Astrocyte (in vitro differentiated cells and primary cell): Measurements from ENCODE around the gene ING1. TPM values are rescaled to one million over a fixed set of nuclear protein-coding genes. Genes with fewer than 3 reads are reported as not detected.
"Not testable (repeated sequence)": the region's sequence is repeated elsewhere in the genome, so short reads cannot be mapped to it uniquely, and the experiment has no call there.

Experiments
- DNase-seq: peaks from one replicate; pipeline ENCODE4 v3.0.0-alpha.2; 2010; ENCODE audit warnings: low read depth
- FAIRE-seq: peaks from 2 replicates; lab custom pipeline; 2011; peaks lifted over from hg19 to GRCh38; lab: Jason Lieb, UNC
- H2AFZ ChIP-seq: 2 replicates; pipeline ENCODE4 v1.6.0; 2012; ENCODE audit warnings: low read depth, low read length, inconsistent platforms
- H3K27ac ChIP-seq: 2 replicates; pipeline ENCODE4 v1.5.1; 2011; ENCODE audit warnings: low read depth, low read length, inconsistent platforms
- H3K27me3 ChIP-seq: 2 replicates; pipeline ENCODE4 v1.6.0; 2011; ENCODE audit warnings: low read length, inconsistent platforms; ENCODE audit not compliant: insufficient read depth
- H3K36me3 ChIP-seq: 2 replicates; pipeline ENCODE4 v1.5.1; 2011; ENCODE audit warnings: low read length, inconsistent platforms; ENCODE audit not compliant: insufficient read depth
- H3K4me1 ChIP-seq: 2 replicates; pipeline ENCODE4 v1.5.1; 2011; ENCODE audit warnings: low read length, inconsistent platforms; ENCODE audit not compliant: insufficient read depth
- H3K4me2 ChIP-seq: 2 replicates; pipeline ENCODE4 v1.6.0; 2012; ENCODE audit warnings: low read length, inconsistent platforms
- H3K4me3 ChIP-seq: 2 replicates; pipeline ENCODE4 v1.5.1; 2011; ENCODE audit warnings: low read depth, mild to moderate bottlenecking, low read length, inconsistent platforms; ENCODE audit not compliant: insufficient read depth
- H3K79me2 ChIP-seq: 2 replicates; pipeline ENCODE4 v1.6.0; 2012; ENCODE audit warnings: mild to moderate bottlenecking, low read length, inconsistent platforms; ENCODE audit not compliant: insufficient read depth
- H3K9ac ChIP-seq: 2 replicates; pipeline ENCODE4 v1.6.0; 2012; ENCODE audit warnings: mild to moderate bottlenecking, low read length, inconsistent platforms
- H3K9me3 ChIP-seq: 2 replicates; pipeline ENCODE4 v1.5.1; 2012; ENCODE audit warnings: low read depth, mild to moderate bottlenecking, low read length, inconsistent platforms; ENCODE audit not compliant: insufficient read depth
- H4K20me1 ChIP-seq: 2 replicates; pipeline ENCODE4 v1.6.0; 2012; ENCODE audit warnings: low read length, inconsistent platforms; ENCODE audit not compliant: insufficient read depth
- H3K27ac Mint-ChIP-seq: one replicate; pipeline ENCODE4 v1.8.0; 2021; ENCODE audit warnings: mild to moderate bottlenecking, mixed read lengths; ENCODE audit not compliant: unreplicated experiment
- H3K27me3 Mint-ChIP-seq: one replicate; pipeline ENCODE4 v1.8.0; 2021; ENCODE audit warnings: low read depth, mixed read lengths; ENCODE audit not compliant: unreplicated experiment
- H3K36me3 Mint-ChIP-seq: one replicate; pipeline ENCODE4 v1.8.0; 2021; ENCODE audit warnings: low read depth, mixed read lengths; ENCODE audit not compliant: unreplicated experiment
- H3K4me1 Mint-ChIP-seq: one replicate; pipeline ENCODE4 v1.8.0; 2021; ENCODE audit warnings: low read depth, mixed read lengths; ENCODE audit not compliant: unreplicated experiment
- H3K4me3 Mint-ChIP-seq: one replicate; pipeline ENCODE4 v1.8.0; 2021; ENCODE audit warnings: mild to moderate bottlenecking, moderate library complexity, mixed read lengths; ENCODE audit not compliant: unreplicated experiment
- H3K9me3 Mint-ChIP-seq: one replicate; pipeline ENCODE4 v1.8.0; 2021; ENCODE audit warnings: mild to moderate bottlenecking, mixed read lengths; ENCODE audit not compliant: unreplicated experiment
- EZH2 ChIP-seq: IDR thresholded peaks from 2 replicates; pipeline ENCODE4 v1.6.1; 2012; ENCODE audit warnings: mild to moderate bottlenecking, low read length, inconsistent platforms; ENCODE audit not compliant: insufficient read depth
- total RNA-seq: library from RNA; stranded (reverse); gene quantifications from 2 replicates; pipeline ENCODE4 v1.2.1, GENCODE V29; 2021
- TF ChIP-seq, protein P1 (sequence below): IDR thresholded peaks from 2 replicates; pipeline ENCODE4 v1.5.1; 2011; ENCODE audit warnings: low read depth, mild to moderate bottlenecking, inconsistent platforms, low read length, moderate library complexity; ENCODE audit not compliant: insufficient read depth

The ING1 gene
- total RNA-seq, 1 donor from 2014 or later, result 11.8 TPM

DNA sequence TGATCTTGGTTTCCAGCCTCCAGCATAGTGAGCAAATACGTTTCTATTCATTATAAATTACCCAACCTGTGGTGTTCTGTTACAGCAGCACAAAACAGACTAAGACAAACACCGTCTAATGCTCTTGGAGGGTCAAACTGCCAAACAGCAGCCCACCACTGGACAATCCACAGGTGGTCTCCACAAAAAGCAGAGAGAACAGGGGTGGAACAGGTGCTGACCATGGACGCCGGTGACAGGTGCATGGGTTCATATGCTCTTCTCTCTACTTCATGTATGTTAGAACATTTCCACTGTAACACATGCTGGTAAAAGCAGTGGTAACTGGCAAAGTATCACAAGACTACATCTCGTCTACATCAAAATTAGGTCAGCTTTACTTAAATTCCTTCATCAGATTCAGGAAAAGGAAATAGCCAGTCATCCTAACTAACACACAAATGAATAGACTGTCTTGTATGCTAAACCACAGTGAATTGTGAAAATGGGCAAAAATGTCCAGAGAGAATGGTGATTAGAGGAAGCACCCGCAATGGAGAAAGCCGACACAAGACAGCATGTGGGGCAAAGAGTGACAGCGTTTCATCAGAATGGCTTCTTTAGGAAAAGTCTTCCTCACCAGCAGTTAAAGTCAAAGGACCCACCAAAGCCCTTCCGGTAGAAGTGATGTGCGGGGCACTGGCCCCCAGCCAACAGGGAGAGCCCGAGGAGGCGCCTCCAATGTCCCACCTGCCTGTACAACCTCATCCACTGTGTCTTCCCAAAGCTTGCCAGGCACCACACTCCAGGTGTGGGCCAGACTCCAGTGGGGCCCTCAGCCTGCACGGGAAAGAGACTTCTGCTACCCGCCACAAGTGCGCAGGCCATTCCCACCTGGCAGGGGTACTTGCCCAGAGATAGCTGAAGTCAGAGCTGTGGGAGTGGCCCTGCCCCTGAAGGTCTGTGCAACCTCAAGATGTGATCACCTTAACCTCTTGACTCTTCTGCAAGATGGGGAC is 14.1 kb upstream of the ING1 start:
- no peak for TF ChIP-seq EZH2
- TF ChIP-seq, protein P1, sequence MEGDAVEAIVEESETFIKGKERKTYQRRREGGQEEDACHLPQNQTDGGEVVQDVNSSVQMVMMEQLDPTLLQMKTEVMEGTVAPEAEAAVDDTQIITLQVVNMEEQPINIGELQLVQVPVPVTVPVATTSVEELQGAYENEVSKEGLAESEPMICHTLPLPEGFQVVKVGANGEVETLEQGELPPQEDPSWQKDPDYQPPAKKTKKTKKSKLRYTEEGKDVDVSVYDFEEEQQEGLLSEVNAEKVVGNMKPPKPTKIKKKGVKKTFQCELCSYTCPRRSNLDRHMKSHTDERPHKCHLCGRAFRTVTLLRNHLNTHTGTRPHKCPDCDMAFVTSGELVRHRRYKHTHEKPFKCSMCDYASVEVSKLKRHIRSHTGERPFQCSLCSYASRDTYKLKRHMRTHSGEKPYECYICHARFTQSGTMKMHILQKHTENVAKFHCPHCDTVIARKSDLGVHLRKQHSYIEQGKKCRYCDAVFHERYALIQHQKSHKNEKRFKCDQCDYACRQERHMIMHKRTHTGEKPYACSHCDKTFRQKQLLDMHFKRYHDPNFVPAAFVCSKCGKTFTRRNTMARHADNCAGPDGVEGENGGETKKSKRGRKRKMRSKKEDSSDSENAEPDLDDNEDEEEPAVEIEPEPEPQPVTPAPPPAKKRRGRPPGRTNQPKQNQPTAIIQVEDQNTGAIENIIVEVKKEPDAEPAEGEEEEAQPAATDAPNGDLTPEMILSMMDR, result no peak
- H3K79me2 ChIP-seq, result peaks cover 37% of the 10 kb centered on the region
- no peaks in the 10 kb centered on the region for H3K9me3 ChIP-seq
- peaks cover 41% of the 10 kb centered on the region for H4K20me1 ChIP-seq
- no peak overlapping the region for H3K9ac ChIP-seq
- Mint-ChIP-seq H3K9me3 (no peaks in the 10 kb centered on the region), H3K36me3 (peaks cover 22% of the 10 kb centered on the region), H3K4me3 (no peak overlapping the region), H3K27me3 (no peaks in the 10 kb centered on the region), H3K4me1 (peaks cover 12% of the 10 kb centered on the region), H3K27ac (no peak overlapping the region)
- no peak for FAIRE-seq
- peaks cover 14% of the 10 kb centered on the region for H3K4me1 ChIP-seq
- DNase-seq, result no peak
- H3K4me2 ChIP-seq, result no peak overlapping the region
- no peak overlapping the region for H3K27ac ChIP-seq
- H3K4me3 ChIP-seq, result no peak overlapping the region
- no peak overlapping the region for H2AFZ ChIP-seq
- H3K36me3 ChIP-seq, result peaks cover 27% of the 10 kb centered on the region
- H3K27me3 ChIP-seq, result no peaks in the 10 kb centered on the region

DNA sequence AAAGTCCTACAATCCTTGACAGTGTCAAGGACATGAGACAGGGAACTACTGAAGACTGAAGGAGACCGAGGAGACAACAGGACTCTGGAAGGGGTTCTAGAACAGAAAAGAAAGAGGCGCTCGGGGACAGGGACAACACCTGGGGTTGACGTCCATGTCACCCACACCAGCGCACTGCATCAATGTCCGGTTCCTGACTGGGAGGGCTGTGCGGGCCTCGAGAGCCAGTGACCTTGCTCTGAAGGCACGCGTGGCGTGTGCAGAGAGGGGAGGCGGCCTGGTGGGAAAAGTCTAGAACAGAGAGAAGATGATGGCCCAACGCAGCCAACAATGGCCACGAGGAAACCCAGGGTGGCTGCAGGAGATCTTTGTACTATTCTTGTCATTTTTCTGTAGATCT is 13.3 kb upstream of the ING1 start:
- FAIRE-seq (no peak), DNase-seq (no peak)
- Histone ChIP-seq H4K20me1 (peaks cover 41% of the 10 kb centered on the region), H3K27ac (no peak overlapping the region), H3K4me1 (peaks cover 21% of the 10 kb centered on the region), H3K9me3 (no peaks in the 10 kb centered on the region), H3K9ac (no peak overlapping the region), H3K4me2 (no peak overlapping the region), H3K79me2 (peaks cover 45% of the 10 kb centered on the region), H3K36me3 (peaks cover 27% of the 10 kb centered on the region), H3K27me3 (no peaks in the 10 kb centered on the region), H2AFZ (no peak overlapping the region), H3K4me3 (no peak overlapping the region)
- Mint-ChIP-seq H3K27me3 (no peaks in the 10 kb centered on the region), H3K27ac (no peak overlapping the region), H3K4me1 (peaks cover 14% of the 10 kb centered on the region), H3K36me3 (peaks cover 22% of the 10 kb centered on the region), H3K4me3 (no peak overlapping the region), H3K9me3 (no peaks in the 10 kb centered on the region)
- no peak for TF ChIP-seq EZH2
- TF ChIP-seq, protein P1, result no peak

DNA sequence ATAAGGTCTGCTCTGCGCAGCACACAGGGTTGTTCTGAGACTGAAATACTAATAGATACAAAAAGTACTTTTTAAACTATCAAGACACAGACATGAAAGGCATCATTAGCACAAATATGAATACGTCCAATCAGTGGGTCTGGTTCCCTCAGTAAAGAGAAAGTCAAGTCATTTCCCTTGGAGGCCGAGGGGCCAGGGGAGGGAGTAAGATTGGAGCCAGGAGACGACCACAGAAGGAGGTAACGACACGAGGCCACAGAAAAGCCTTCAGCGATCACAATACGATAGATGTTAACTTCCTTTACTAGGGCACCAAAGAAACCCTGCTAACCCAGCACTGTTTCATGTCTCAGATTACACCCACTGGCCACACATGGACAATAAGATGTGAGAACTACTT is 12.9 kb upstream of the ING1 start:
- no peaks in the 10 kb centered on the region for H3K27me3 Mint-ChIP-seq
- Histone ChIP-seq H2AFZ (no peak overlapping the region), H4K20me1 (peaks cover 41% of the 10 kb centered on the region), H3K27ac (no peak overlapping the region), H3K9me3 (no peaks in the 10 kb centered on the region), H3K4me2 (no peak overlapping the region), H3K36me3 (peaks cover 27% of the 10 kb centered on the region), H3K79me2 (peaks cover 49% of the 10 kb centered on the region), H3K9ac (no peak overlapping the region), H3K27me3 (no peaks in the 10 kb centered on the region), H3K4me1 (peaks cover 24% of the 10 kb centered on the region), H3K4me3 (no peak overlapping the region)
- H3K4me3 Mint-ChIP-seq, result no peak overlapping the region
- H3K36me3 Mint-ChIP-seq, result peaks cover 22% of the 10 kb centered on the region
- TF ChIP-seq, protein P1, result no peak
- TF ChIP-seq EZH2, result no peak
- no peak overlapping the region for H3K27ac Mint-ChIP-seq
- peaks cover 15% of the 10 kb centered on the region for H3K4me1 Mint-ChIP-seq
- FAIRE-seq (no peak), DNase-seq (no peak)
- H3K9me3 Mint-ChIP-seq, result no peaks in the 10 kb centered on the region

DNA sequence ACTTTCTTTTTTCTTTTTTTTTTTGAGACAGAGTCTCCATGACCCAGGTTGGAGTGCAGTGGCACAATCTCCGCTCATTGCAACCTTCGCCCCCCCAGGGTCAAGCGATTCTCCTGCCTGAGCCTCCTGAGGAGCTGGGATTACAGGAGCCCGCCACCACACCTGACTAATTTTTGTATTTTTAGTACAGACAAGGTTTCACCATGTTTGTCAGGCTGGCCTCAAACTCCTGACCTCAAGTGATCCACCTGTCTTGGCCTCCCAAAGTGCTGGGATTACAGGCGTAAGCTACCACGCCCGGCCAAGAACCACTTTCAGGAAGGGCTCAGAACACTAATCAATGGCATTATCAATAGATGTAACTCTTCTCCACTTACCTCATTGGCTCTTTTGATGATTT is 12.4 kb upstream of the ING1 start:
- peaks cover 24% of the 10 kb centered on the region for H3K4me1 ChIP-seq
- H3K9ac ChIP-seq, H3K27me3 Mint-ChIP-seq, H3K27ac ChIP-seq, FAIRE-seq, H3K9me3 ChIP-seq, H3K4me3 Mint-ChIP-seq, H3K27ac Mint-ChIP-seq, H3K4me3 ChIP-seq, H3K9me3 Mint-ChIP-seq, H2AFZ ChIP-seq, H3K4me2 ChIP-seq, DNase-seq, H3K27me3 ChIP-seq: not testable (repeated sequence)
- peaks cover 50% of the 10 kb centered on the region for H3K79me2 ChIP-seq
- Mint-ChIP-seq H3K36me3 (peaks cover 22% of the 10 kb centered on the region), H3K4me1 (peaks cover 15% of the 10 kb centered on the region)
- peaks cover 27% of the 10 kb centered on the region for H3K36me3 ChIP-seq
- H4K20me1 ChIP-seq, result peaks cover 41% of the 10 kb centered on the region
